Fibroblast of villous mesenchyme (primary cell): Measurements from ENCODE around the gene QRICH1. TPM values are rescaled to one million over a fixed set of nuclear protein-coding genes. Genes with fewer than 3 reads are reported as not detected.

Experiments used
- DNase-seq: peaks from one replicate; pipeline ENCODE4 v3.0.0-alpha.2; 2010; ENCODE audit warnings: low read depth
- H3K4me3 ChIP-seq: 2 replicates; pipeline ENCODE4 v1.5.1; 2011; ENCODE audit warnings: low read depth, mild to moderate bottlenecking, low read length
- total RNA-seq: library from RNA; depleted of rRNA; stranded (reverse); fragments of >200 nt; gene quantifications from 2 replicates; pipeline ENCODE4 v1.2.3, GENCODE V29; 2012
- TF ChIP-seq, protein P1 (sequence below): IDR thresholded peaks from 2 replicates; pipeline ENCODE4 v1.5.1; 2012; ENCODE audit warnings: low read depth, mild to moderate bottlenecking, low read length; ENCODE audit not compliant: insufficient read depth

Gene QRICH1
- total RNA-seq, 1 donor = 188 TPM

GRCh38 chr3:48991851-48992545 lies 101.9 kb downstream of the QRICH1 start:
- H3K4me3 ChIP-seq = peak overlapping the region; percentile 79
- DNase-seq = no peak
- TF ChIP-seq, protein P1, sequence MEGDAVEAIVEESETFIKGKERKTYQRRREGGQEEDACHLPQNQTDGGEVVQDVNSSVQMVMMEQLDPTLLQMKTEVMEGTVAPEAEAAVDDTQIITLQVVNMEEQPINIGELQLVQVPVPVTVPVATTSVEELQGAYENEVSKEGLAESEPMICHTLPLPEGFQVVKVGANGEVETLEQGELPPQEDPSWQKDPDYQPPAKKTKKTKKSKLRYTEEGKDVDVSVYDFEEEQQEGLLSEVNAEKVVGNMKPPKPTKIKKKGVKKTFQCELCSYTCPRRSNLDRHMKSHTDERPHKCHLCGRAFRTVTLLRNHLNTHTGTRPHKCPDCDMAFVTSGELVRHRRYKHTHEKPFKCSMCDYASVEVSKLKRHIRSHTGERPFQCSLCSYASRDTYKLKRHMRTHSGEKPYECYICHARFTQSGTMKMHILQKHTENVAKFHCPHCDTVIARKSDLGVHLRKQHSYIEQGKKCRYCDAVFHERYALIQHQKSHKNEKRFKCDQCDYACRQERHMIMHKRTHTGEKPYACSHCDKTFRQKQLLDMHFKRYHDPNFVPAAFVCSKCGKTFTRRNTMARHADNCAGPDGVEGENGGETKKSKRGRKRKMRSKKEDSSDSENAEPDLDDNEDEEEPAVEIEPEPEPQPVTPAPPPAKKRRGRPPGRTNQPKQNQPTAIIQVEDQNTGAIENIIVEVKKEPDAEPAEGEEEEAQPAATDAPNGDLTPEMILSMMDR = no peak

DNA sequence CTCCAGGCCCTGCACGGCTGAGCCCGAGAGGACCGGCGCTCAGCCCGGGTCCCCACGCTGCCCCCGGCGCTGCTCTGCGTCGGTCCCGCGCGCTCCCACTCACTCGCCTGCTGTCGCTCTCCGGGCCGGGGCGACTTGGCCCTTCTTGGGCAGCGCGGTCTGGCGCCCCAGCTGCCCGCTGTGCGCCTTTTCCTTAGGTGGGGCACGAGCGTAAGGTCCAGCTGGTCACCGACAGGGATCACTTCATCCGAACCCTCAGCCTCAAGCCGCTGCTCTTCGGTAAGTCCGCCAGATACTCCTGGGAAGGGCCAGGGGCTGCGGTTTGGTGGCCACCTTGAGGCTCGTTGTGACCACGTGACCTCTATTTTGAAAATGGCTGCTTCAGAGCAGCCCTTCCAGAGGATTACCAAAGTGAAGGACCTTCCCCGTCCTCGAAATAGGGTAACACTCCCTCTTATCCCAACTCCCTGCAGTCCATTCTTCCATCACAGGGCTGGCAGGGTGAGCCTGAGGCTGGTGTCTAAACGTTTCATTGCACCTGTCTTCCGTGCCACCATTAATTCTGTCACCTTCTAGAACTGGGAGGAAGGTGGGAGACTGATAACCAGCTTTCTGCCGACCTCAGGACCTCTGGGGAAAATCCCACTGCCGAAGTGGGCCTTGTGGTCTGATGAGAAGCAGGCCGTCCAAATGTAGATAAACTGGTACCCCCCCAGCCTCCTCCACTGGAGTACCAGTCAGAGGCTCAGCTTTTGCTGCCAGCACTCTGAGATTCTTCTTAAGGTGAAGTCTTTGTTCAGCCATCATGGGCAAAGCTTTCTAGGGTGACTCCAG lies 103.0 kb downstream of the QRICH1 start:
- peak; percentile 28 for DNase-seq
- TF ChIP-seq, protein P1 = no peak
- H3K4me3 ChIP-seq = peak overlapping the region; percentile 79

GRCh38 chr3:48989796-48990635 lies 103.9 kb downstream of the QRICH1 start, which contains the start of gene P4HTM:
P4HTM (plus strand) TSS chr3:48990241; CDS start chr3:48990257, 16 bp downstream.
- TF ChIP-seq, protein P1 = peak; percentile 52
- DNase-seq = peak; percentile 93
- H3K4me3 ChIP-seq = peak within 1 kb of the TSS; percentile 79

GRCh38 chr3:48989126-48989795 lies 104.6 kb downstream of the QRICH1 start:
- DNase-seq = peak; percentile 10
- peak overlapping the region; percentile 79 for H3K4me3 ChIP-seq
- TF ChIP-seq, protein P1 = no peak

DNA sequence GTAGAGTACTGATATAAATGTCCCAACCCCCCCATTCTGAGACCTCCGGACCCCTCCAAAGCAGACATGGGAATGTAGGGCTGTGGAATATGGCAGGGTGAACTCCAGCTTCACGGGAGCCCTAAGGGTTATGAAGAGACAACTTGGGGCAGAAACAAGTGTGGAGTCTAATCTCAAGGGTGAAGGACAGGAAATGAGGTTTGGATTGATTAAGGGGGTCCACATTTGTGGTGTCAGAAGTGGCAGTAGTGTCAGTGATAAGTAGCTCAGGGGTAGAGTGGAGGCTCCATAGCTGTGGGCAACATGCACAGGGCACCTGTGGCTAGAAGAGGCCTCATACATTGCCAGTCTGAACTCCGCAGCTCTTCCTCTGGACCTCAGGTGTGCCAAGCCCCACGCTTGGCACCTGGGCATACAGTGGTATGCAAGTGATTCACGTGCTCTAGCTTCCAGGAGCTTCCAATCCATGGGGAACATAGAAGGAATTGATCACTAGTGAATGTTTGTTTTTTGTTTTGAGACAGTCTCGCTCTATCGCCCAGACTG lies 108.0 kb downstream of the QRICH1 start:
- no peak overlapping the region for H3K4me3 ChIP-seq
- DNase-seq = no peak
- TF ChIP-seq, protein P1 = no peak

- H3K4me3 ChIP-seq = no peak overlapping the region
- TF ChIP-seq, protein P1 = no peak
- no peak for DNase-seq
Observed at GRCh38 chr3:48984663-48985062, 109.2 kb downstream of the QRICH1 start.
